CD4-positive, alpha-beta T cell treated with Interleukin-12 subunit alpha and Interleukin-12 subunit beta, for 1 hour (primary cell): ENCODE measurements around the gene MAP2K1.

Experiments used
- DNase-seq: peaks from one replicate; pipeline ENCODE4 v3.0.0-alpha.2; 2020

The MAP2K1 gene

GRCh38 chr15:66508293-66508883 lies 121.7 kb downstream of the MAP2K1 start:
- DNase-seq, result no peak

- no peak for DNase-seq
These were observed 127.9 kb downstream of the MAP2K1 start for GRCh38 chr15:66514586-66514985.

- no peak for DNase-seq
These were observed 129.2 kb downstream of the MAP2K1 start for GRCh38 chr15:66515901-66516322.

- DNase-seq, result no peak
These were observed 137.2 kb downstream of the MAP2K1 start for GRCh38 chr15:66523926-66524325.

GRCh38 chr15:66524838-66525237 lies 138.1 kb downstream of the MAP2K1 start:
- DNase-seq, result no peak

GRCh38 chr15:66535056-66535455 lies 148.3 kb downstream of the MAP2K1 start:
- no peak for DNase-seq
